ENCODE data around the gene HMX3. TPM values are rescaled to one million over a fixed set of nuclear protein-coding genes. Genes with fewer than 3 reads are reported as not detected.

The HMX3 gene
- total and polyA plus RNA-seq, 9 donors, result 0.23 TPM; not detected in 8

DNA sequence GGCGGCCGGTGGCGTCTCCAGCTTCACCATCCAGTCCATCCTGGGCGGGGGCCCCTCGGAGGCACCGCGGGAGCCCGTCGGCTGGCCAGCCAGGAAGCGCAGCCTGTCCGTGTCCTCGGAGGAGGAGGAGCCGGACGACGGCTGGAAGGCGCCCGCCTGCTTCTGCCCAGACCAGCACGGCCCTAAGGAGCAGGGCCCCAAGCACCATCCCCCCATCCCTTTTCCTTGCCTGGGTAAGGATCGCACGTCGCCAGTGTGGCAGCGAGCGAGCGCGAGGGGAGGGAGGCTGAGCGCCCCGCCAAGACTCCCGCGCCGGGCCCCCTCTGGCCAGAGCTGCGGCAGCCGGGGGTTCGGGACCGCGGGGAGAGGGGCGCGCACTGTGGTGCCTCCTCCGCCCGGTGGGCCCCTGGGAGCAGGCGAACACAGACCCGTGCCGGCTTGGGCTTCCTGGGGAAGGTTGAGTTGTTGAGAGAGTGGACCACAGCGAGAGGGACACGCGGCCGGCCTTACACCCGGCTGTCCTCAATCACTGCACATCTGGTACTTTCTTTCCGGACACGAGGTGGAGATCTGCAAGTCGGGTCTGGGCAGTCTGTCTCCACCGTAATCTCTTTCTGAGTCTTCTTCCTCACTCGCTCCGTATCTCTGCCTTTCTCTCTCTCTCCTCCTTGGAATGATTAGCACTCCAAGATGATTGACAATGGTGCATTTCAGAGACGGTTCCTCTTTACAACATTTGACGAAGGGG lies 12.8 kb downstream of the HMX3 start:
- H3K9me3 ChIP-seq, result no peaks in the 10 kb centered on the region
- DNase-seq, result no peak
- no peaks in the 10 kb centered on the region for H3K36me3 ChIP-seq
- no peak overlapping the region for H3K27ac ChIP-seq
- H3K4me3 ChIP-seq, result no peak overlapping the region
- H3K4me1 ChIP-seq (ENCODE audit: insufficient read depth), result peaks cover 2% of the 10 kb centered on the region
- intact Hi-C loops (cut with DNase I), result no loop called here
- TF ChIP-seq EP300 (IDR thresholded peaks at IDR 0.05) (no peak), POLR2A (IDR thresholded peaks at IDR 0.05) (no peak)
- TF ChIP-seq, protein P1, sequence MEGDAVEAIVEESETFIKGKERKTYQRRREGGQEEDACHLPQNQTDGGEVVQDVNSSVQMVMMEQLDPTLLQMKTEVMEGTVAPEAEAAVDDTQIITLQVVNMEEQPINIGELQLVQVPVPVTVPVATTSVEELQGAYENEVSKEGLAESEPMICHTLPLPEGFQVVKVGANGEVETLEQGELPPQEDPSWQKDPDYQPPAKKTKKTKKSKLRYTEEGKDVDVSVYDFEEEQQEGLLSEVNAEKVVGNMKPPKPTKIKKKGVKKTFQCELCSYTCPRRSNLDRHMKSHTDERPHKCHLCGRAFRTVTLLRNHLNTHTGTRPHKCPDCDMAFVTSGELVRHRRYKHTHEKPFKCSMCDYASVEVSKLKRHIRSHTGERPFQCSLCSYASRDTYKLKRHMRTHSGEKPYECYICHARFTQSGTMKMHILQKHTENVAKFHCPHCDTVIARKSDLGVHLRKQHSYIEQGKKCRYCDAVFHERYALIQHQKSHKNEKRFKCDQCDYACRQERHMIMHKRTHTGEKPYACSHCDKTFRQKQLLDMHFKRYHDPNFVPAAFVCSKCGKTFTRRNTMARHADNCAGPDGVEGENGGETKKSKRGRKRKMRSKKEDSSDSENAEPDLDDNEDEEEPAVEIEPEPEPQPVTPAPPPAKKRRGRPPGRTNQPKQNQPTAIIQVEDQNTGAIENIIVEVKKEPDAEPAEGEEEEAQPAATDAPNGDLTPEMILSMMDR (IDR thresholded peaks at IDR 0.05), result no peak
- WGBS, 3 donors, result 1 to 2% (median 2%) methylated on average over 47 to 55 of the region's 55 CpGs
- peaks cover 14% of the 10 kb centered on the region for H3K27me3 ChIP-seq

DNA sequence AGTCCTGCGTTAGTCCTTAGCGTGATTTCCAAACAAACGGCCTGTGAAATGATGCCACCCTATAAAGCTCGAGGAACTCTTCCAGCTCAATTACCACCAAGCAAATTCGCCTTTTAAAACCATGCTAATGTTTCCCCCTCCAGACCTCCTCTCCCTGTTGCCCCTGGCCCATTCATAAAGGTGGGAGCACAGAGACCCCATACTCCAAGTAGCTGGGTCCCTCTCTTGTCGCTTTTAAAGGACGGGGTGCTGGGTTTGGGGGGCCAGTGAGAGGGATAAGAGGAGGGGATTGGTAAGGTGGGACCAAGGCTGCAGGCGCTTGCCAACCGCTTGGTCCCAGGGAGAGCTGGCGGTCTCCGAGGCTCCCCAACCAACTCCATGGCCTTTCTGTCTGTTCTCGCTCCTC lies 13.4 kb downstream of the HMX3 start:
- Histone ChIP-seq H3K36me3 (no peaks in the 10 kb centered on the region), H3K27ac (no peak overlapping the region), H3K4me3 (no peak overlapping the region), H3K4me1 (ENCODE audit: insufficient read depth) (peaks cover 2% of the 10 kb centered on the region), H3K9me3 (no peaks in the 10 kb centered on the region), H3K27me3 (peaks cover 14% of the 10 kb centered on the region)
- intact Hi-C loops (cut with DNase I), result no loop called here
- TF ChIP-seq, protein P1 (IDR thresholded peaks at IDR 0.05), result no peak
- TF ChIP-seq POLR2A (IDR thresholded peaks at IDR 0.05), result no peak
- TF ChIP-seq EP300 (IDR thresholded peaks at IDR 0.05), result no peak
- WGBS, 3 donors, result 3 to 7% (median 5%) methylated on average over 12 of the region's 12 CpGs
- no peak for DNase-seq

DNA sequence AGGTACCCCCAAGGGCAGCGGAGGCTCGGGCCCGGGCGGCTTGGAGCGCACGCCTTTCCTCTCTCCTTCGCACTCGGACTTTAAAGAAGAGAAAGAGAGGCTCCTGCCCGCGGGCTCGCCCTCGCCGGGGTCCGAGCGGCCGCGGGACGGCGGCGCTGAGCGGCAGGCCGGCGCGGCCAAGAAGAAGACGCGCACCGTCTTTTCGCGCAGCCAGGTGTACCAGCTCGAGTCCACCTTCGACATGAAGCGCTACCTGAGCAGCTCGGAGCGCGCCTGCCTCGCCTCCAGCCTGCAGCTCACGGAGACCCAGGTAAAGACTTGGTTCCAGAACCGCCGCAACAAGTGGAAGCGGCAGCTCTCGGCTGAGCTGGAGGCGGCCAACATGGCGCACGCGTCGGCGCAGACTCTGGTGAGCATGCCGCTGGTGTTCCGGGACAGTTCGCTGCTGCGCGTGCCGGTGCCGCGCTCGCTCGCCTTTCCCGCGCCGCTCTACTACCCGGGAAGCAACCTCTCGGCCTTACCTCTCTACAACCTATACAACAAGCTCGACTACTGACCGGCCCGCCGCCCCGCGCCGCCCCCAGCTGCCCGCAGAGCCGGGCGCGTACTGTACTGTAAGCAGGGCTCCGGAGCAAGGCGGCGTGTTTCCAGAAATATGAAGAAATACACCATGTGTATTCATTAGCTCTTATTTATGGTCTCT lies 13.9 kb downstream of the HMX3 start:
- peaks cover 2% of the 10 kb centered on the region for H3K4me1 ChIP-seq (ENCODE audit: insufficient read depth)
- no peaks in the 10 kb centered on the region for H3K9me3 ChIP-seq
- H3K4me3 ChIP-seq, result no peak overlapping the region
- intact Hi-C loops (cut with DNase I), result loop anchor here in 1 of 4 donors (10.0 kb wide), 1 partner anchor 145 kb away; the partner anchor contains the start of genes ACADSB and IKZF5
- peaks cover 14% of the 10 kb centered on the region for H3K27me3 ChIP-seq
- no peak for DNase-seq
- no peak overlapping the region for H3K27ac ChIP-seq
- WGBS, 3 donors, result 1 to 6% (median 3%) methylated on average over 52 to 76 of the region's 76 CpGs
- no peaks in the 10 kb centered on the region for H3K36me3 ChIP-seq
- TF ChIP-seq, protein P1 (IDR thresholded peaks at IDR 0.05), result no peak
- TF ChIP-seq POLR2A (IDR thresholded peaks at IDR 0.05) (no peak), EP300 (IDR thresholded peaks at IDR 0.05) (no peak)

DNA sequence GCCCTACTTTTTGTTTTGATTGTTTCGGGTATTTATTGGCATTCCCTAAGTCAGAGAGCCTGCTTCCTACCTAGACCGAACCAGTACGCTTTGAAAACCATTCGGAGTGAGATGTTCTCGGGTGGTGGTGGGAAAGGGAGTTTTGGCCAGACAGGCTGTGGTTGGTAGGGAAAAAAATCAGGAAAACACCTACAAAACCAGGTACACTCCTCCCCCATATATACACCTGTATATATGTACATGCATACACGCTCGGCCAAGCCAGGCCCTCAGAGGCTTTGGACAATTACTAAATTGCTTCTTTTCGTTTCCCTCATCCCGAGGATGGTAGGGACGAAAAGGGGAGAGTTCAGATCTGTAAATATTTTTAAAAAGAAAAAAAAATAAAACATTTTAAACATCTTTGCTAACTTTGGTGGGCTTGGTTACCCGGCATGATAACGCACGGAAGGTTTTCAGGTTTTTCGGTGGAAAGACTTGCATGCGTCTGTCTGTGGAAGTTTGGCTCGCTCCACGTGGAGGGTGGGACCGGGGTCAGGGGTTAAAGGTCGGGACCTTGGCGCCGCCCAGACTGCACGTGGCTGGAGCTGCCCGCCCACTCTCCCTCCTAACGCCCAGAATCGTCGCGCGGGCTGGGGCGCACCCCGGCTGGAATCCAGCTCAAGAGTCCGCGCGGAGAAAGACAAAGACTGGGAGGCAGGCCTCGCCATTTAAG lies 14.7 kb downstream of the HMX3 start:
- 5 to 7% (median 6%) methylated on average over 34 of the region's 34 CpGs for WGBS, 3 donors
- intact Hi-C loops (cut with DNase I), result loop anchor here in 1 of 4 donors (10.0 kb wide), 1 partner anchor 146 kb away; the partner anchor contains the start of genes ACADSB and IKZF5
- H3K27me3 ChIP-seq, result peaks cover 14% of the 10 kb centered on the region
- H3K4me1 ChIP-seq (ENCODE audit: insufficient read depth), result peaks cover 6% of the 10 kb centered on the region
- H3K9me3 ChIP-seq, result no peaks in the 10 kb centered on the region
- TF ChIP-seq POLR2A (IDR thresholded peaks at IDR 0.05) (no peak), EP300 (IDR thresholded peaks at IDR 0.05) (no peak)
- TF ChIP-seq, protein P1 (IDR thresholded peaks at IDR 0.05), result no peak
- no peak overlapping the region for H3K4me3 ChIP-seq
- H3K27ac ChIP-seq, result no peak overlapping the region
- no peaks in the 10 kb centered on the region for H3K36me3 ChIP-seq
- DNase-seq, result no peak

Measured in ovary (tissue), 9 donors.